Stomach smooth muscle (tissue), 2 donors: ENCODE measurements around the gene CALN1.
"Not testable (repeated sequence)": the region's sequence is repeated elsewhere in the genome, so short reads cannot be mapped to it uniquely, and the experiment has no call there.

Experiments used
- H3K27ac ChIP-seq: one replicate; pipeline ENCODE4 v1.7.0; 2013; ENCODE audit warnings: mild to moderate bottlenecking, low read length, inconsistent platforms
- H3K27me3 ChIP-seq, 2 donors: one replicate each; pipeline ENCODE4 v1.7.0; 2013; ENCODE audit warnings: low read length in 2 of 2; ENCODE audit not compliant: insufficient read depth in 2 of 2, control insufficient read depth in 1 of 2
- H3K36me3 ChIP-seq, 2 donors: one replicate each; pipeline ENCODE4 v1.7.0; 2013; ENCODE audit warnings: low read length in 2 of 2; ENCODE audit not compliant: control insufficient read depth in 2 of 2, insufficient read depth in 2 of 2
- H3K4me1 ChIP-seq: one replicate; pipeline ENCODE4 v1.7.0; 2013; ENCODE audit warnings: low read length; ENCODE audit not compliant: control insufficient read depth, insufficient read depth
- H3K4me3 ChIP-seq, 2 donors: one replicate each; pipeline ENCODE4 v1.7.0; 2013; ENCODE audit warnings: low read length in 2 of 2
- H3K9ac ChIP-seq, 2 donors: one replicate each; pipeline ENCODE4 v1.7.0; 2013; ENCODE audit warnings: low read length in 2 of 2, mild to moderate bottlenecking in 1 of 2
- H3K9me3 ChIP-seq, 2 donors: one replicate each; pipeline ENCODE4 v1.7.0; 2013; ENCODE audit warnings: low read length in 2 of 2; ENCODE audit not compliant: control insufficient read depth in 2 of 2
- donor health status: healthy.
- donor health status: Pancreatic carcinoma.

CALN1 gene

GRCh38 chr7:72362246-72362645 lies 49.9 kb downstream of the CALN1 start:
- H3K9me3 ChIP-seq, result no peaks in the 10 kb centered on the region
- H3K9ac ChIP-seq, result no peak overlapping the region
- H3K27ac ChIP-seq, result no peak overlapping the region
- H3K36me3 ChIP-seq, result no peaks in the 10 kb centered on the region
- H3K27me3 ChIP-seq, result no peaks in the 10 kb centered on the region
- H3K4me1 ChIP-seq, result no peaks in the 10 kb centered on the region
- H3K4me3 ChIP-seq, result no peak overlapping the region

- Histone ChIP-seq H3K4me3 (no peak overlapping the region), H3K36me3 (no peaks in the 10 kb centered on the region), H3K4me1 (no peaks in the 10 kb centered on the region), H3K9me3 (no peaks in the 10 kb centered on the region), H3K9ac (no peak overlapping the region), H3K27ac (no peak overlapping the region), H3K27me3 (no peaks in the 10 kb centered on the region)
These were observed 66.9 kb downstream of the CALN1 start for GRCh38 chr7:72345208-72345727.

- no peaks in the 10 kb centered on the region for H3K4me1 ChIP-seq
- H3K9me3 ChIP-seq, result no peaks in the 10 kb centered on the region
- no peak overlapping the region for H3K9ac ChIP-seq
- H3K27me3 ChIP-seq, result no peaks in the 10 kb centered on the region
- no peak overlapping the region for H3K27ac ChIP-seq
- H3K4me3 ChIP-seq, result no peak overlapping the region
- no peaks in the 10 kb centered on the region for H3K36me3 ChIP-seq
These were observed 68.1 kb downstream of the CALN1 start for GRCh38 chr7:72343991-72344390.

GRCh38 chr7:72343354-72343753 lies 68.8 kb downstream of the CALN1 start:
- H3K27me3 ChIP-seq, H3K9me3 ChIP-seq, H3K9ac ChIP-seq, H3K4me3 ChIP-seq, H3K36me3 ChIP-seq, H3K27ac ChIP-seq, H3K4me1 ChIP-seq: not testable (repeated sequence)

GRCh38 chr7:72337390-72338167 lies 74.6 kb downstream of the CALN1 start:
- Histone ChIP-seq H3K27me3 (peaks cover 15 to 19% of the 10 kb centered on the region in 2 donors), H3K4me3 (no peak overlapping the region), H3K9me3 (no peaks in the 10 kb centered on the region), H3K36me3 (no peaks in the 10 kb centered on the region), H3K4me1 (no peaks in the 10 kb centered on the region), H3K9ac (no peak overlapping the region), H3K27ac (no peak overlapping the region)

GRCh38 chr7:72336632-72337389 lies 75.3 kb downstream of the CALN1 start:
- Histone ChIP-seq H3K27me3 (peaks cover 15 to 19% of the 10 kb centered on the region in 2 donors), H3K27ac (no peak overlapping the region)

GRCh38 chr7:72336382-72336631 lies 75.8 kb downstream of the CALN1 start:
- Histone ChIP-seq H3K27me3 (peaks cover 15 to 19% of the 10 kb centered on the region in 2 donors), H3K4me3 (no peak overlapping the region), H3K9me3 (peaks cover 4% of the 10 kb centered on the region in 2 donors), H3K9ac (no peak overlapping the region), H3K27ac (no peak overlapping the region), H3K4me1 (no peaks in the 10 kb centered on the region), H3K36me3 (no peaks in the 10 kb centered on the region)

More at GRCh38 chr7:72336632-72337389, 75.3 kb downstream of the CALN1 start:
- peaks cover under 1 to 4% of the 10 kb centered on the region in 2 donors for H3K9me3 ChIP-seq
- no peaks in the 10 kb centered on the region for H3K36me3 ChIP-seq
- no peak overlapping the region for H3K9ac ChIP-seq
- H3K4me3 ChIP-seq, result no peak overlapping the region
- H3K4me1 ChIP-seq, result no peaks in the 10 kb centered on the region

- no peaks in the 10 kb centered on the region for H3K4me1 ChIP-seq
- H3K9me3 ChIP-seq, result peaks cover 4% of the 10 kb centered on the region in 2 donors
- H3K27me3 ChIP-seq, result peaks cover 15 to 19% of the 10 kb centered on the region in 2 donors
- H3K9ac ChIP-seq, result no peak overlapping the region
- H3K27ac ChIP-seq, result no peak overlapping the region
- no peak overlapping the region for H3K4me3 ChIP-seq
- no peaks in the 10 kb centered on the region for H3K36me3 ChIP-seq
These were observed 76.4 kb downstream of the CALN1 start for GRCh38 chr7:72335561-72336381.

GRCh38 chr7:72334698-72335097 lies 77.4 kb downstream of the CALN1 start:
- Histone ChIP-seq H3K9ac (no peak overlapping the region), H3K4me1 (no peaks in the 10 kb centered on the region), H3K36me3 (no peaks in the 10 kb centered on the region), H3K4me3 (no peak overlapping the region), H3K27me3 (peaks cover 15 to 19% of the 10 kb centered on the region in 2 donors), H3K9me3 (peaks cover 4% of the 10 kb centered on the region in 2 donors), H3K27ac (no peak overlapping the region)

GRCh38 chr7:72334066-72334465 lies 78.1 kb downstream of the CALN1 start:
- H3K4me3 ChIP-seq, result no peak overlapping the region
- no peaks in the 10 kb centered on the region for H3K4me1 ChIP-seq
- no peak overlapping the region for H3K9ac ChIP-seq
- peaks cover 4% of the 10 kb centered on the region in 2 donors for H3K9me3 ChIP-seq
- H3K27ac ChIP-seq, result no peak overlapping the region
- H3K36me3 ChIP-seq, result no peaks in the 10 kb centered on the region
- H3K27me3 ChIP-seq, result peaks cover 15 to 19% of the 10 kb centered on the region in 2 donors
